ENCODE results near the gene SSBP3.
"Not testable (repeated sequence)": the region's sequence is repeated elsewhere in the genome, so short reads cannot be mapped to it uniquely, and the experiment has no call there.

Gene SSBP3

DNA sequence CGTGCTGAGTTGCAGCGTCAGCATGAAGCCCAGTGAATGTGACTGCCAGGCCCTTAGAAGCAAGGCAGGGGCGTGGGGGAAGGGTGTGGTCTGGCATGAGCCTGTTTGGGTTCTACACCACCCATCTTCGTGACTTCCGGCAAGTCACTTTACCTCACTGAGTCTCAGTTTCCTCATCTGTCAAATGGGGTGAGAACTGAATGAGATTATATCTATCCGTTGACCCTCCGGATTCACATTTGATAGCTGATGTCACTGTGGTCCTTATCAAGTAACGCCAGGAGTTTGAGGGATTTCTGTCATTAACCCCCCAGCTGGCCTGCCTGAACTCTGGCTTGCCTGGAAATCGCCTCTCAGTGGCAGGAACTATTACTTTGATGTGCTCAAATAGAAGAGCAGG lies 190.7 kb downstream of the SSBP3 start:
- no peak for DNase-seq

- no peak for DNase-seq
Measured at GRCh38 chr1:54212872-54213271, 193.3 kb downstream of the SSBP3 start.

DNA sequence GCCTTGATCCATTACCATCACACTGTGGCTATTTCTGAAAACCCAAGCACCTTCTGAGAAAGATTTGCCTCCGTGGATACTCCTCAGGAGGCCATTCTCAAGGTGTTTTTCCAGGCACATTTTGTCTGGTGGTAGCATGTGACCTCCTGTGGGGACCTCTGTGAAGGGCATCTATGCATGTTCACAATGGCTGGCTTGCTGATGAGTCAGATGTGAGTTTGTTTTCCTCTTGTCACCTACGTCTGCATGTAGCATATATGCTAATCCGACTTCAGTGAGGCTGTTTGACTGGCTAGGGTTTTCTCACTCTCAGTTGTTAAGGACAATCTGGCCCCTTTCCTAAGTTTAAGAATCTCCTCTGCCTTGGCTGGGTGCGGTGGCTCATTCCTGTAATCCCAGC lies 198.3 kb downstream of the SSBP3 start:
- DNase-seq: not testable (repeated sequence)

- no peak for DNase-seq
Measured at GRCh38 chr1:54207287-54207686, 198.9 kb downstream of the SSBP3 start.

- no peak for DNase-seq
Measured at GRCh38 chr1:54204199-54204598, 202.0 kb downstream of the SSBP3 start.

DNA sequence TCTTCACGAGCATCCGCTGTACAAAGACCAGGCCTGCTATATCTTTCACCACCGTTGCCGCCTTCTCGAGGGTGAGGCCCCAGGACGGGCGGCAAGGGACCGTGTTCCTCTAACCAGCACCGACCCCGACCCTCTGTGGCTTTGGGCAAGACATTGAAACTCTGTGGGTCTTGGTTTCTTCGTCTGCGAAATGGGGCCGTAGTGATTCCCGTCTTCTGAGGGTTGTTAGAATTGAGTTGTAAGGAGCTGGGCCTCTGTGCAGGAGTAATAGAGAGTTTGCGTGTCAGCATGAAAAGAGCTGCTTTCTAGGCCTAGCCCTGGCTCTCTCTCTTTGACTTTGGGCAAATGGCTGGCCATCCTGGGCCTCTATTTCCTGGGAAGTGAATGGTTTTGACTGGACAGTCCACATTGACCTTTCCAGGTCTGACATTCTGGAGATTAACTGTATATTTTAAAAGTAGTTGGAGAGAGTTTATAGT lies 205.6 kb downstream of the SSBP3 start:
- DNase-seq: no peak

DNA sequence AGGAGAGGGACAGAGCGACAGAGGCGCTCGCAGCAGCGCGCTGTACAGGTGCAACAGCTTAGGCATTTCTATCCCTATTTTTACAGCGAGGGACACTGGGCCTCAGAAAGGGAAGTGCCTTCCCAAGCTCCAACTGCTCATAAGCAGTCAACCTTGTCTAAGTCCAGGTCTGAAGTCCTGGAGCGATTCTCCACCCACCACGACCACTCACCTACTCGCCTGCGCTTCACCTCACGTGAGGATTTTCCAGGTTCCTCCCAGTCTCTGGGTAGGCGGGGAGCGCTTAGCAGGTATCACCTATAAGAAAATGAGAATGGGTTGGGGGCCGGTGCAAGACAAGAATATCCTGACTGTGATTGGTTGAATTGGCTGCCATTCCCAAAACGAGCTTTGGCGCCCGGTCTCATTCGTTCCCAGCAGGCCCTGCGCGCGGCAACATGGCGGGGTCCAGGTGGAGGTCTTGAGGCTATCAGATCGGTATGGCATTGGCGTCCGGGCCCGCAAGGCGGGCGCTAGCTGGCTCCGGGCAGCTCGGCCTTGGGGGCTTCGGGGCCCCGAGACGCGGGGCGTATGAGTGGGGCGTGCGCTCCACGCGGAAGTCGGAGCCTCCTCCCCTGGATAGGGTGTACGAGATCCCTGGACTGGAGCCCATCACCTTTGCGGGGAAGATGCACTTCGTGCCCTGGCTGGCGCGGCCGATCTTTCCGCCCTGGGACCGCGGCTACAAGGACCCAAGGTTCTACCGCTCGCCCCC lies 206.3 kb downstream of the SSBP3 start, which contains the start of the genes CYB5RL and MRPL37:
CYB5RL (minus strand) TSS at position 266 of the 754 bp plus-strand sequence. CDS start 4,414 bp downstream, outside the sequence.
MRPL37 (plus strand) TSS at position 403 of the 754 bp plus-strand sequence; CDS start at position 480, 77 bp downstream.
- DNase-seq: peak; percentile 92

GRCh38 chr1:54199151-54199764 lies 206.9 kb downstream of the SSBP3 start:
- no peak for DNase-seq

- no peak for DNase-seq
Measured at GRCh38 chr1:54193453-54193852, 212.7 kb downstream of the SSBP3 start.

DNA sequence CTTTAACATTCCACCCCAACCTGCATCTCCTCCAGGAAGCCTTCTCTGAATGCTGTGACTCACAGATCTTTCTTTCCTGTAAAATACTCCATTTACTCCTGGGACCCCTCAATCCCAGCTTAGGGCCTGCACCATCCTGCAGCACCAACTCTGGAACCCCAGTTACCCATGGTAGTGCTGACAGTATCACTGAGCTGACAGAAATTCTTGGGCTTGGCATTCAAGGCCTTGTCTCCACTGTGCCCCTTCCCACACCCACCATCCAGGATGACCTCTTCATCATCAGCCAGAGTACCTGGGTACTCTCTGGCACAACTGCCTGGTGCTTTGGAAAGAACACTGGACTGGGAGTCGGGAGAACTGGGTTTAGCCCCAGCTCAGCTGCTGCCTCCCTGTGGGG lies 214.7 kb downstream of the SSBP3 start:
- DNase-seq: no peak

- DNase-seq: no peak
Measured at GRCh38 chr1:54190526-54190925, 215.7 kb downstream of the SSBP3 start.

GRCh38 chr1:54188291-54188690 lies 217.9 kb downstream of the SSBP3 start:
- no peak for DNase-seq

- DNase-seq: no peak
Measured at GRCh38 chr1:54186056-54186455, 220.1 kb downstream of the SSBP3 start.

GRCh38 chr1:54180701-54181360 lies 225.4 kb downstream of the SSBP3 start:
- no peak for DNase-seq

- DNase-seq: no peak
Measured at GRCh38 chr1:54178296-54179070, 227.7 kb downstream of the SSBP3 start.

GRCh38 chr1:54177726-54178125 lies 228.5 kb downstream of the SSBP3 start:
- DNase-seq: no peak

GRCh38 chr1:54176621-54177327 lies 229.4 kb downstream of the SSBP3 start:
- no peak for DNase-seq
